Measurements from ENCODE around the gene MROH2B. TPM values are rescaled to one million over a fixed set of nuclear protein-coding genes. Genes with fewer than 3 reads are reported as not detected.
A peak's percentile ranks its signal among the peaks of the same experiment; 100 is the strongest.

MROH2B gene
- total RNA-seq, 2 donors from 2014 or later, result not detected

DNA sequence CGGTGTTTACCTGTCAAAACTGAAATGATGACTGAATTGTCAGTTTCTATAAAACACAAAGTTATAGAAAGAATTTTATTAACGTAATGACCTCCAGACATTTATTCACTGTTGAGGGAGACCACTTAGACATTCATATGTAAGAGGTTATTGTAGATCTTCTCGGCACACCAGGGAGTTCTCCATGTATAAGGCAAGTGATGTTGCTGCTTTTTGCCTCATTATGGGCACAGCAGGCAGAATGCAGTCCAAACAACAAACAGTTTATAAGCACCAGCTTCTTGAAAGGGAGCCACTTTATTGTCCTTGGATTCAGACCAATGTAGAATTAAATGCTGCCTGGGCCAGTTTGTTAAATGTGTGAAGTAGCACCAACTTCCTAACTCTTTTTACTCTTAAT, 95.1 kb downstream of the MROH2B start:
- Histone ChIP-seq H3K4me1 (ENCODE audit: control insufficient read depth, insufficient read depth, low read length) (no peaks in the 10 kb centered on the region), H3K36me3 (ENCODE audit: control insufficient read depth, insufficient read depth, low read length) (no peaks in the 10 kb centered on the region), H3K9ac (ENCODE audit: extremely low read depth, low read length, poor library complexity, severe bottlenecking) (no peak overlapping the region), H3K9me3 (ENCODE audit: control insufficient read depth, low read length) (no peaks in the 10 kb centered on the region), H3K4me3 (ENCODE audit: low read length) (no peak overlapping the region), H3K27ac (ENCODE audit: low read depth, low read length) (no peak overlapping the region), H3K27me3 (ENCODE audit: control insufficient read depth, insufficient read depth, low read length, poor library complexity, severe bottlenecking) (no peaks in the 10 kb centered on the region)
- H3K27me3 Mint-ChIP-seq (ENCODE audit: insufficient read depth), result no peaks in the 10 kb centered on the region
- H3K27ac Mint-ChIP-seq, result no peak overlapping the region
- H3K36me3 Mint-ChIP-seq (ENCODE audit: low read depth), result no peaks in the 10 kb centered on the region
- peaks cover 20% of the 10 kb centered on the region for H3K4me1 Mint-ChIP-seq
- 60 to 78% methylated on average over 1 to 3 of the region's 3 CpGs for WGBS, 2 experiments (ENCODE audit: insufficient coverage in 1 of 2, insufficient read length in 1 of 2)
- peak; percentile 46 for DNase-seq
- H3K4me3 Mint-ChIP-seq, result no peak overlapping the region
- TF ChIP-seq CTCF (conservative IDR thresholded peaks at IDR 0.05), result no peak
- H3K9me3 Mint-ChIP-seq, result no peaks in the 10 kb centered on the region

DNA sequence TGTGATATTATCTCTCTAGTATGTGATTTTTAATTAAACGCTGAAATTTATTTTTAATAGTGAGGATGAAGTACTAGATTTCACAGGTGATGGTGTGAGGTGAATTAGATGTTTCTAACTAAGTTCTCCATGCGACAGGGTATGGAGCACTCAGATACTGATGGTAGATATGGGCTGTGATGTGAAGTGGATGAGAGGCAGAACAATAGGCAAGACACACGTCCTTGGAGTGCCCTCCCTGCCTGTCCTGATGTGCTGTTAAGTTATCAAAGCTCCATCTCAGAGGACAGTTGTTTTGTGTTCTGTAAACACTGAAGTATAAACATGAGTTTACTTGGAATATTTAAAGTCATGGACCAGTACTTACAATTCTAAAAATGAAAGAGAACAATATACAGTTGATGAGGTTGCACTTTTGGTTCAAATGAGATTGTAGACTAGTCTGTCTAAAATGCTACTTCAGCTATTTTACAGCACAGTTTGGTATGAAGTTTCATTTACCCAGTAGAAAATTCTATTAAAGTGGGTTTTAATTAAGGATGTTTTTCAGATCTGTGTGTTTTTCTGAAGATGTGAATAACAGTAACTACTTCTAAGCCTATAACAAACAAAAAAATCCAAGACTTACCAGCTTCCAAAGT, 97.7 kb downstream of the MROH2B start:
- H3K4me3 ChIP-seq (ENCODE audit: low read length), result no peak overlapping the region
- Mint-ChIP-seq H3K27me3 (ENCODE audit: insufficient read depth) (no peaks in the 10 kb centered on the region), H3K36me3 (ENCODE audit: low read depth) (no peaks in the 10 kb centered on the region), H3K27ac (no peak overlapping the region), H3K4me3 (no peak overlapping the region), H3K9me3 (no peaks in the 10 kb centered on the region), H3K4me1 (peaks cover 20% of the 10 kb centered on the region)
- no peak for TF ChIP-seq CTCF (conservative IDR thresholded peaks at IDR 0.05)
- H3K9ac ChIP-seq (ENCODE audit: extremely low read depth, low read length, poor library complexity, severe bottlenecking), result no peak overlapping the region
- no peaks in the 10 kb centered on the region for H3K4me1 ChIP-seq (ENCODE audit: control insufficient read depth, insufficient read depth, low read length)
- no peak overlapping the region for H3K27ac ChIP-seq (ENCODE audit: low read depth, low read length)
- H3K27me3 ChIP-seq (ENCODE audit: control insufficient read depth, insufficient read depth, low read length, poor library complexity, severe bottlenecking), result no peaks in the 10 kb centered on the region
- no peaks in the 10 kb centered on the region for H3K9me3 ChIP-seq (ENCODE audit: control insufficient read depth, low read length)
- 85 to 86% methylated on average over 1 to 3 of the region's 3 CpGs for WGBS, 2 experiments (ENCODE audit: insufficient coverage in 1 of 2, insufficient read length in 1 of 2)
- no peaks in the 10 kb centered on the region for H3K36me3 ChIP-seq (ENCODE audit: control insufficient read depth, insufficient read depth, low read length)
- no peak for DNase-seq

DNA sequence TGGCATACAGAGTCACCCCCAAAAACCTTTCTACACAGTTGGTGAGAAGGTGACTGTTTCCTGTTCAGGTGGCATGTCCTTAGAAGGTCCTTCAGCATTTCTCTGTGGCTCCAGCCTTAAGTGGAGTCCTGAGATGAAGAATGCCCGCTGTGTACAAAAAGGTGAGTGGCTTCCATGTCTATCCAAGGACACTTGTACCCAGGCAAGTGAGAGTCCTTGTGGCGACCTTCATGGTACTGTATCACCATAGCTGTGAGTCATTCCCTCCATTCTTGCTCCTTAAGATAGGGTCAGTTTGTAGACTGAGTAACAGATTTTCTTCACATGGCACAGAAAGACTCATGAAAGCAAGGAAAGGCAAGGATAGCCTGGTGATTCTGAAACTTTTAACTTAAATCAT, 98.7 kb downstream of the MROH2B start:
- Histone ChIP-seq H3K27ac (ENCODE audit: low read depth, low read length) (no peak overlapping the region), H3K9ac (ENCODE audit: extremely low read depth, low read length, poor library complexity, severe bottlenecking) (no peak overlapping the region), H3K36me3 (ENCODE audit: control insufficient read depth, insufficient read depth, low read length) (no peaks in the 10 kb centered on the region), H3K4me1 (ENCODE audit: control insufficient read depth, insufficient read depth, low read length) (no peaks in the 10 kb centered on the region), H3K4me3 (ENCODE audit: low read length) (no peak overlapping the region), H3K27me3 (ENCODE audit: control insufficient read depth, insufficient read depth, low read length, poor library complexity, severe bottlenecking) (no peaks in the 10 kb centered on the region), H3K9me3 (ENCODE audit: control insufficient read depth, low read length) (no peaks in the 10 kb centered on the region)
- no peak overlapping the region for H3K4me3 Mint-ChIP-seq
- H3K4me1 Mint-ChIP-seq, result peaks cover 20% of the 10 kb centered on the region
- no peak for TF ChIP-seq CTCF (conservative IDR thresholded peaks at IDR 0.05)
- no peaks in the 10 kb centered on the region for H3K27me3 Mint-ChIP-seq (ENCODE audit: insufficient read depth)
- no peaks in the 10 kb centered on the region for H3K36me3 Mint-ChIP-seq (ENCODE audit: low read depth)
- no peak overlapping the region for H3K27ac Mint-ChIP-seq
- no peak for DNase-seq
- no peaks in the 10 kb centered on the region for H3K9me3 Mint-ChIP-seq
- WGBS, 2 experiments (ENCODE audit: insufficient coverage in 1 of 2, insufficient read length in 1 of 2), result 95 to 96% methylated on average over 2 of the region's 2 CpGs
